Activated T-cell treated with anti-CD3 and anti-CD28 coated beads, Interleukin-2, amount 50 U/mL, for 48 hours (primary cell): ENCODE results near the gene CCDC85B.
A peak's percentile ranks its signal among the peaks of the same experiment; 100 is the strongest.

Experiments
- DNase-seq, 2 experiments: peaks; one replicate each; pipeline ENCODE4 v3.0.0-alpha.2; 2020

Gene CCDC85B

DNA sequence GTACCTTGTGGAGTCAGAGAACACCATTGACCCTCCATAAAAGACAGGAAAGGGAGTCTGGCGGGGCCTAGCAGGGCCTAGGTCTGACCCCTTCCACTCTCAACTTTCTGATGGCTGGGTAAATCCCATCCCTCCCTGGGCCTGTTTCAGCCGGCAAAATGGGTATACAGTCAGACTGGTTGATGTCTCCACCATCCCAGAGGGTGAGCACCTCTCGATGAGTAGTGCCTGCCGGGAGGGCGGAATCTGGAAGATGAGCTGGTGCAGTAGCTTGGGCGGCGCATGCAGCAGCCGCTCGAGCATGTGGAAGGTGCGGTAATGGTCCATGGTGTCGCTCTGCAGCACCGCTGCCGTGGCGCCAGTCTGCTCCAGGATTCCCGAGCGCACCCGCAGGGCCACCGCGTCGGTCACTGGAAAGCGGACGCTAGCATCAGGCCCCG lies 2.7 kb upstream of the CCDC85B start:
- DNase-seq, result no peak

DNA sequence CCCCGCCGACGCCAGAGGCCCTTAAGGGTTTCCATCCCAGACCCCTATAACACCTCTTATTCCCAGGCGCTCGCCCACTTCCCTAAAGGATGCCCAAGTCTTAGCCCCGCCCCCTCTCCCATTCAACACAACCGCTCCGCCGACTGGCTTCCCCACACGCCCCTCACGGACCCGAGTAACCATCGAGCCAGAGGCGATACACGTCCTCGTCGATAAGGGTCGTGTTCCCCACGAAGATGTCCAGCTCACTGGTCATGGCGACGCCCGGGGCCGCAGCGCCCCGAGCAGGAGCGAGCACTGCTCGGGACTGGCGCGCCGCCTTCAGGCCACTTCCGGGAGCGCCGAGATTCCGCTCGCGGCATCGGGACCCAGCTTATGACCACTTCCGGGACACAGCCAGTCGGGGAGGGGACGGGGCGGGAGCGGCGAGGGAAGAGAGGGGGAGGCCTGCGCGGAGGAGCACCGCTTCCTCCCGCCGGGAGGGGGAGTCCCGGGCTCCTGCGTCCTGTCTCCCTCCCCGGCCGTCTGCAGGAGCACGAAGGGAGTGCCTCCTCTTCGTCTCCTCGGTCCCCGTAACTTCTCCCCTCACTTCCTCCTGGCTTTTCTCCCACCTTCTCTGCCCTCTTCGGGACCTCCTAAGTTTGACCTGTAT lies 2.2 kb upstream of the CCDC85B start, which contains the start of gene FIBP:
Gene FIBP (minus strand): TSS at position 309 of the 652 bp plus-strand sequence. CDS start 53 bp downstream, at position 256.
- DNase-seq, result peak; percentile 97 to 98

DNA sequence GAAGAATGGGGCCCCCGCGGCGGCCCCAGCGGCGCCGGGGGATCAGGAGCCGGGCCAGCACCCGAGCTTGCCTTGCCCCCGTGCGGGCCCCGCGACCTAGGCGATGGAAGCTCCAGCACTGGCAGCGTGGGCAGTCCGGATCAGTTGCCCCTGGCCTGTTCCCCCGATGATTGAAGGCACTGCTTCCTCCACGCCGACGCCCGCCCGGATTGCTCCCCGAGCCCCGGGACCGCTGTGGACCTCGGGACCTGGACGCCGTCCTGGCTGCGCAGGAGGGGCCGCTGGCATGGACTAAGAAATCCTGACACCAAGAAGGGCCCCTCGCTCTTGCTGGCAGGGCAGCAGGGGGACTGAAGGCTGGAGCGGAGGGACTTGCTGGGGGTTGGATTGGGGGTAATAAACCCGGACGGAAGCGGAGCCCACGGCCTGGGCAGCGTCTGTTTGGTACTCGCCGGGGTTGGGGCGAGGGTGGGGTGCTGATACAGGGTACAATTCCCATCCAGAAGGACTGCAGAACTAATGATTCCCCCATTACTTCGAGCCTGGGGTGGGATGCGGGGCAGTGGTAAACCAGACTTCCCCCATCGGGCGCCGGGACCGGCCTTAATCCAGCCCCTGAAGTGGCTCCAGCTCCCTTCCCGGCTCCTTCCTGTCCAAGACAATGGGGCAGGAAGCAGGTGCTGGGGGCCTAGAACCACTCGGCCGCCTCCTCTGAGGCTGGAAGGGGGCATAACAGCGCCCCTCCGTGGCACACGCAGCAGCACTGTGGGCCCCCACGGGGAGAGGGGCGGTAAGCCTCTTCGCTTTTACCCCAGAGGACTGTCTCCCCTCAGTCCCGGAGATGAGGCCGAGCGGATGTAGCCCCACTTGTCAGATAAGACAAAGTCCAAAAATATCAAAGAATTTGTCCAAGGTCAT lies 1.0 kb downstream of the CCDC85B start:
- peak; percentile 67 to 70 for DNase-seq

DNA sequence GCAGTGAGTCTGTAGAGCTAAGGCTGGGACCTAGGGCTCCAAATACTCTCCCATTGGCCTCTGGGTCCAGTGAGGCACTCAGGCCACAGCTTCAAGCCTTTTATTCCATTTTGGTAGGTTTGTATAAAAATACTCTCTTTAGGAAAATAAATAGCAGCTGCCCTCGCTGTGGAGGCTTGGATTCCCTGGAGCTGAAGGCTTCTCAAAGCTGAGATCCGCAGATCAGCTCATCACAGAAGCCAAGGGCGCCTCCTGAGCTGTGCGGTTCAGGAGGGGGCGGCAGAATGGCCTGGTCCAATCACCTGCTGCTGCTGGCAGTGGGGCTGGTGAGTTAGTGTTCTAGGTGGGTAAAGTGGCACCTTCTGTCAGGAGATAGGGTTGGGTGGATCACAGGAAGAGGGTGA lies 1.7 kb downstream of the CCDC85B start:
- DNase-seq, result peak in 1 of 2 experiments; percentile 66

DNA sequence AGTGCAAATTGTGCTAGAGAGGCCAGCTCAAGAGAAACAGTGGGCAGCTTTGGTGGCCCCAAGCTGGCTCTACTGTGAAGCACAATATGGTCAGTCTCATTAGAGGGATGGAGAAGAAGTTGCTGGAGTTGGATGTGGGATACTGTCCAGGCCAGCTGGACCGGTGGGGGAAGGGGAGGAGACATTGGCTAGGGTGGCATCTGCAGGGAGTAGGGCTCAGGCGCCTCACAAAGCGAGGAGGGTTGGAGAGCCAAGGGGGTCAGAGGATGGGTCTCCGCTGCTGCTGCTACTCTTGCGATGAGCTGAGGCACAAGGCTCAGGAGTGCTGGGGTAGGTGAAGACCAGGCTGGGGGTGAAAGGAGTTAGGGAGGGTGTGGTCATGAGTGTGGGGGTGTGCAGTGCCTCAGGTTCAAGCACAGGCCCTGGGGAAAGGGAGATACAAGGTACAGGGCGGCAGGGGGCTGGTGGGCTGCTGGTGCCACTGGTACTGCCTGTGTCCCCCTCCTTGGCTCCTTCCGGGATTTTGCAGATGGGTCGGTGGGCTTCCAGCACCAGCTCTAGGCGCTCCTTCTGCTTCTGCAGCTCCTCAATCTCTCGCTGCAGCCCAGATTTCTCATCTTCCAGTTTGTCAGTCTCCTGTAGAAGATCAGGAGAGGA lies 2.3 kb downstream of the CCDC85B start:
- peak in 1 of 2 experiments; percentile 39 for DNase-seq

DNA sequence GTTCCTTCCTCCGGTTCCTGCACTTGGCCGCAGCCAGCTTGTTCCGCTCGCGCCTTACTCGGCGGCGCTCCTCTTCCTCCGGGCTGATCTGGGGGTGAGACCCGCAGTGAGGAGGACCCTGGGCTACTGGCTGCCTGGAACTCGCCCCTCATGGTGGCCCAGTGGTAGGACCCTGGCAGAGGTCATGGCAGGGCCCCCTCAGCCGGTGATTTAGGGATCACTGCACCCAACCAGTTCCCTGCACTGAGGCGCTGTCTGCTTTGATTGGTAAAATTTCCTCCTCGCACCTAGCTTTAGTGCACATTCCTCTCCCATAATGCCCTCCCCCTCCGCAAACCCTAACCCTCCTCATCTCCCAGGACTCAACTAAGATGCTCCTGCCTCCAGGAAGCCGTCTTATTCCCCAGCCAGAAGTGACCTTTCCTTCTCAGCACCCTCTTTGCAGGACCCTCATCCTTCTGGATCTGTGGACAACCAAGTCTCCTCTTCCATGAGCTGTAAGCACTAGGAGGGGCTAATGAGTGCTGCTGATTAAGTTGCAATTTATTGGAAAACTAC lies 3.6 kb downstream of the CCDC85B start:
- peak; percentile 50 to 62 for DNase-seq

DNA sequence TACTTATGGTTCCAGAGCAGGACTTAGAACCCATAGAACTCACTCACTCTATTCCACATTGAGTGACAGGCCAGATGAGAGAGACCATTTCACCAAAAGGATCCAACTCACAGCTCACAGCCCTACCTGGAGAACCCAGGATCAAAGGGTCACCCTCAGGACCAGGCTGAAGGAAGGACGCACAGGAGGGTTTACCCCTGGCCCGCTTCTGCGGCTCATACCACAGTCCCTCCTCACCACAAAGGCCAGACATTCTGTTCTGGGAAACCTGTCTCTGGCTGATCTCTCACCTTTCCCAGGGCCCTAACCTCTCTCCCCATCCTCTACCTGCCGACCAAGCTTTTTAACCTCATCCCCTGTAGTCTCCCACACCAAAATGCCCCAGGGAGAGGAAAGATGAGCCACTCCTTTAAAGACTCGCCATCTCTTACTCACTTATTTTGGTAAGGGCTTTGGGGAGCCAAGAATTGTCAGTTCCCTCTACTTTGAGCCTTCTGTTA lies 5.1 kb downstream of the CCDC85B start:
- no peak for DNase-seq

DNA sequence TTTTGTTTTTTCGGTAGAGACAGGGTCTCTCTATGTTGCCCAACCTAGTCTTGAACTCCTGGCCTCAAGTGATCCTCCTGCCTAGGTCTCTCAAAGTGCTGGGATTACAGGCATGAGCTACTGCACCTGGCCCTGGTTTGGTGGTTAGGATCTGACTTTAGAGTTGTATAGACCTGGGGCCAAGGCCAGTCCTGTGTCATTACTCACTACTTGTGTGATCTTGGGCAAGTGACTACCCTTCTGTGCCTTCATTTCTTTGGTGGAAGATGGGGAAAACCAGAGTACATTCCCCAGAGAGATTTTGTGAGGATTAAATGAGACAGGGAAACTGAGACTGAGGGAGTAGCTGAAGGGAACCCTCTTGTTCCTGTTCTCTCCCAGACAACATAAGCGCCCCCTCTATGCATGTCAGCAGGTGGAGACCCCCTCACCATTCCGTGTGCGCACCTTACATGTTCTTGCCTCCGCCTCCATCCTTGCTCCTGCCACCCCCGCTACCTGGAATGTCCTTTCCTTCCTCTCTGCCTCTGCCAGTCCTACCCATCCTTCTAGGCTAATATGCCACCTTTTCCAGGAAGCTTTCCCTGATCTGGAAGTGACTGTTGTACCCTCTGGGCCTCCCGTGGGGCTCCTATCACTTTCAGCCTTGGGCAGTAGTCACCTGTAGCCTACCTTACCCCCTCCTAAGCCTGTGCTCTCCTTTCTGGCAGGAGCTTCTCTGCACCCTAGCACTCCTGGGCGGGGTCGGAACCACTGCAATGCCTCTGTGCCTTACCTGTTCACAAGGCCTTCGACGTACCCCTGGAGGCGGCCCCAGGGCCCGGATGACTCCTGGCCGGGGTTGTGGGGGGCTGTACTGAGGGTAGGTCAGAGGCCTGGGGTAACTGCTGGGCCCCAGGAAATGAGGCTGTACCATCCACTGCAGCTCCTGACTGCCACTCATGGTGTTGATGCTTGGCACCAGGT lies 5.8 kb downstream of the CCDC85B start:
- DNase-seq, result no peak

DNA sequence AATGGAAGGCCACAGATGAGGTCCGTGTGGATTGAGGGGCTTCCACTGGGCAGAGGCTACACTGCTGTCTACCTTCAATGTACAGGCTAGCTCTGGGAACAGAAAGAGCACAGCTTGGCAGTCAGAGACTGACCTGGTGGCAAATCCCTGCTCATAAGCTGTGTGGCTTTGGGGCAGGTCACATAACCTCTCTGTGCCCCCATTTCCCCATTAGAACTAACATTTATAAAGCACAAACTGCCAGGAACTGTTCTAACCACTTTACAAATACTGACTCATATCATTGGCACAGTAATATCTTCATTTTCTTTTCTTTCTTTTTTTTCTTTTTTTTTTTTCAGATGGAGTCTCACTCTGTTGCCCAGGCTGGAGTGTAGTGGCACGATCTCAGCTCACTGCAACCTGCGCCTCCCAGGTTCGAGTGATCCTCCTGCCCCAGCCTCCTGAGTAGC lies 6.6 kb downstream of the CCDC85B start:
- no peak for DNase-seq

DNA sequence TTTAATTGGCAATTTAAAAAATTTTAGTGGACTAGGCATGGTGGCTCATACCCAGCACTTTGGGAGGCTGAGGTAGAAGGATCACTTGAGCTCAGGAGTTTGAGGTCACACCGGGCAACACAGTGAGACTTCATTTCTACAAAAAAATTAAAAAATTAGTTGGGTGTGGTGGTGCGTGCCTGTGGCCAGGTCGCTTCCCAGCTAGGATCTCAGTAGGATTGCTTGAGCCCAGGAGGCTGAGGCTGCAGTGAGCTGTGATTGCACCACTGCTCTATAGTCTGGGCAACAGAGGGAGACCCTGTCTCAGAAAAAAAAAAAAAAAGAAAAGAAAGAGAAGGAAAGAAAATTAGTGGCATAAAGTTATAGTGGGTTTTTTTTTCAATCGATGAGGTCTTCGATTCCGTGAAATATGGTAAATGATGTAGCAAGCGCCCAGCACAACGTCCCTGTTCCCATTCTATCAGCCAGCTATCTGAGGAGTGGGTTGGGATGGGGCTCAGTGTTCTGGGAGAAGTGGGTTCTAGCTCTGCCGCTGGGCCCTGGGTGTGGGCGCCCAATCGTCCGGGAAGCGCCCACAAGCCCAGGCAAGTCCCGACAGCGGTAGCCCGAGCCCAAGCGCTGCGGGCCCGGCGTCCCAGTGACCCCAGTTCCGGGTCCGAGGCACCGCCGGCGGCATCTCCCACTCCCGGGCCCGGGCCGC lies 8.3 kb downstream of the CCDC85B start:
- DNase-seq, result no peak

DNA sequence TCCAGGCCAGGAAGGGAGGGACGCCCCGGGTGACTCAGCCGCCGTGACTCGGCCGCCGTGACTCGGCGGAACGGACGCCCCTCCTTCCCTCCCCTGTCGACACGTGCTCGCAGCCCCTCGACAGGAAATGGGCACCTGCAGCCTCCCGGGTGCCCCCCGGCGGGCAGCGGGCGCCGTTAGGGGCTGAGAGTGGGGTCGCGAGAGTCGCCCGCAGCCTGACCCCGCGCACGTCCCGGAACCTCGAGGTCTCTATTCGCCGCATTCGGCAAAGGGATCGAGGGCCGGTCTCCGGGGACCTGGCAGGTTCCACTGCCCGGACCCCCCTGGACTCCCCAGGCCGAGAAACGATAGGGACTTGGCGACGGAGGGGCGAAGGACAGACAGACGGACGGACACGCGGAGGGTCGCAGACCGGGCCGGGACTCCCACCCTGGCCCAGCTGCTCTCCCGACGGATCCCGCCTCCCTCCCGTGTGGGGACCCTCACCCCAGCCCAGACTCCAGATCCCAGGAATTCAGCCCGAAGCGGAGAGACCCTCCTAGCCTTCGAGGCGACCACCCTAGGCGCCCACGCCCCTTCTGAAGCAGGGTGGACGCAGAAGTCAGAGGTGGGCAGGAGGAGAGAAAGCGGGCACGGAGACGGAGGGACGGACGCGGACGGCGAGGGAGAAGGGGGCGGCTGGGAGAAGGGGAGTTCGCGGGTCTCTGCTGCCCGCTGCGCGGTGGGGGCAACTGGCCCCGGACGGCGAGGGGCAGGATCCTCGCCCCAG lies 9.1 kb downstream of the CCDC85B start:
- peak; percentile 85 to 89 for DNase-seq

DNA sequence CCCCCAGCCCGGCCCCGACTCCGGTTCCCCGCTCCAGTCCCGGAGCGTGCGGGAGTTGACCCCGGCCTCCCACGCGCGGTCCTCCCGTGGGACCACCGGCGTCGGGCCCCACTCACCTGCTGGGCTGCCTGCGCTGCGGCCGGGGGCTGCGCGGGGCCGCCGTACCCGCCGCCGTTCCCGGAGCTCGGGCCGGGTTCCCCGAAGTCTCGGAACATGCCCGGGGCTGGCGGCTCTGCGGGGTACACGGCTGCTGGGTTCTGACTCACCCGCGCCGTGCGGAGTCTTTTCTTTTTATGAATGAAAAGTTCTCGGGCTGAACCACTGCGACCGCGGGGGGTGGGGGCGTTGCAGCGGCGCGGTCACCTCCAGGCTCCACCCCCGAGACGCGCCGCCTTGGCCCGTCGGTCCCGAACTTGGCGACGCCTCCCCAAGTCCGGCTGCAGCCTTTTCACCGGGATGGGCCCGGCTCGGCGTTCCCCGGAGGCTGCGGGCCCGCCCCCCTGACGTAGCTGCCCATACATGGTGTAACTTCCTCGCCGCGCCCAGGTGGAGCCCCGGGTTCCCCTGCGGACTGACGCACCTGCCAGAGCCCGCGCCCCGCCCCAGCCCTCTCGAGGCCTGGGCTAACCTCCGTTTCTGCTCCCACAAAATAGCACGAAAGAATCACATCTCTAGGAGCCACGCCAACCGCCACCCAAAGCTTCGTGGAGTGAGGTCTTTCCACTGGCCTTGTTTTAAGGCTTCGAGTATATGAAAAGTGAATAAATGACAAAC lies 9.8 kb downstream of the CCDC85B start, which contains the start of gene FOSL1:
Gene FOSL1 (minus strand): TSS at position 264 of the 774 bp plus-strand sequence. CDS start 49 bp downstream, at position 215.
- peak; percentile 95 to 97 for DNase-seq

DNA sequence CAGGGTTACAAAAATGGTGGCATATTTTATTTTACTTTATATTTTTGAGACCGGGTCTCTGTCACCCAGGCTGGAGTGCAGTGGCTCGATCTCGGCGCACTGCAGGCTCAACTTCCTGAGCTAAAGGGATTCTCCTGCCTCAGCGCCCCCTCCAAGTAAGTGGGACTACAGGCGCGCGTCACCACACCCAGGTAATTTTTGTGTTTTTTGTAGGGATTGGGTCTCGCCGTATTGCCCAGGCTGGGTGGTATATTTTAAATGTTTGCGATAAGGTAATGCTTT lies 10.4 kb downstream of the CCDC85B start:
- no peak for DNase-seq

DNA sequence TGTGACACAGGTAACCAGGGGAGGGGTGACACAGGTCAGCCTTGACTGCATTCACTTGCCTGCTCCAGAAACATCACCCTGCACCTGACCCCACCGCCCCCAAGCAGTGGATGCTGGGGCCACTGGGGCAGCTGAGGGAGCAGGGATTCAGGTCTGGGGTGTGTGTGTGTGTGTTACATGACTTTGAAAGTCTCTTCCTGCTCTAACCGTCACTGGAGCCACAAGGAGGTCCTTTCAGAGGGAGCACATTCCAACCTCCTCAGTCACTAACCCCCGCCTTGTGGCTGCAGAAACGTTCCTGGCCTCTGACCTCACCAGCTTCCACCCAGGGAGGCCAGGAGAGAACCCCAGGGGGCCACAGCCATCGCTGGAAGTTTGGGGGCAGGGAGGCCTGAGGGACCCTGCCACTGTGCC lies 12.6 kb downstream of the CCDC85B start:
- no peak for DNase-seq

DNA sequence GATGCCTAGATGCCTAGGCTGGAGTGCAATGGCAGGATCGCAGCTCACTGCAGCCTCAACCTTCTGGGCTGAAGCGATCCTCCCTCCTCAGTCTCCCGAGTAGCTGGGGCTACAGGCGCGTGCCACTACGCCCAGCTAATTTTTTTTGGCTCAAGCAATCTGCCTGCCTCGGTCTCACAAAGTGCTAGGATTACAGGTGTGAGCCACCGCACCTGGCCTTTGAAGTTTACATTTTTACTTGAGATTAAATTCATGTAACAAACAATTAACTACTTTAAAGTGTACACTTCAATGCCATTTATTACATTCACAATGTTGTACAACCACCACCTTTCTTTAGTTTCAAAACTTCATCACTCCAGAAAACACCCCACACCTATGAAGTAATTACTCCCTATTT lies 13.2 kb downstream of the CCDC85B start:
- no peak for DNase-seq

DNA sequence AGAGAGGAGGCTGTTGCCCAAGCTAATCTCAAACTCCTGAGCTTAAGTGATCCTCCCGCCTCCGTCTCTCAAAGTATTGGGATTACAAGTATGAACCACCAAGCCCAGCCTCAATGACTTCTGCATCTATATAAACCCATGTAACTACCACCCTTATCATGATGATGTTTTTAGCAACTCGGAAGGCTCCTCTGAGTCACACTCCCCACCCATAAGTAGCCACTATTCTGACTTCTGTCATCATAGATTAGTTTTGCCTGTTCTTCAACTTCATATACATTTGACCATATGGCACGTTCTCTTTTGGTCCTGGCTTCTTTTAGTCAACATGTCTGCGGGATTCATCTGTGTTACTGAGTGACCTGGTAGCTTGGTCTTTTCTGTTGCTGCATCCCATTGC lies 16.1 kb downstream of the CCDC85B start:
- DNase-seq, result no peak

DNA sequence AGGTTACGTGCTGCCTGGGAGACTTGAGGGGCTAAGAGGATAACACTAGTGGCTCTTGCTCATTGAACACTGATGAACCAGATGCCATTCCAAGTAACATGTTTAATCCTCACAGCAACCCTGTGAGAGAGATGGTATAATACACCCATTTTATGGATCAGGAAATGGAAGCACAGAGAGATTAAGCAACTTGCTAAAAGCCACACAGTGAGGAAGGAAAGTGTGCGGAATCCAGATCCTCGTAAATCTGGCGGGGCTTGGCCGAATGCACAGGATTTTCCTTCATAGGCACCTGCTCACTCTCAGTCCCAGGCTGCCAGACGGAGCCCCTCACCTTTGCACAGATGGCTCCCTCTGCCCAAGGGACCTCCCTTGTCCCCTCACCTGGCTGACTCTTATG lies 17.4 kb downstream of the CCDC85B start:
- no peak for DNase-seq

DNA sequence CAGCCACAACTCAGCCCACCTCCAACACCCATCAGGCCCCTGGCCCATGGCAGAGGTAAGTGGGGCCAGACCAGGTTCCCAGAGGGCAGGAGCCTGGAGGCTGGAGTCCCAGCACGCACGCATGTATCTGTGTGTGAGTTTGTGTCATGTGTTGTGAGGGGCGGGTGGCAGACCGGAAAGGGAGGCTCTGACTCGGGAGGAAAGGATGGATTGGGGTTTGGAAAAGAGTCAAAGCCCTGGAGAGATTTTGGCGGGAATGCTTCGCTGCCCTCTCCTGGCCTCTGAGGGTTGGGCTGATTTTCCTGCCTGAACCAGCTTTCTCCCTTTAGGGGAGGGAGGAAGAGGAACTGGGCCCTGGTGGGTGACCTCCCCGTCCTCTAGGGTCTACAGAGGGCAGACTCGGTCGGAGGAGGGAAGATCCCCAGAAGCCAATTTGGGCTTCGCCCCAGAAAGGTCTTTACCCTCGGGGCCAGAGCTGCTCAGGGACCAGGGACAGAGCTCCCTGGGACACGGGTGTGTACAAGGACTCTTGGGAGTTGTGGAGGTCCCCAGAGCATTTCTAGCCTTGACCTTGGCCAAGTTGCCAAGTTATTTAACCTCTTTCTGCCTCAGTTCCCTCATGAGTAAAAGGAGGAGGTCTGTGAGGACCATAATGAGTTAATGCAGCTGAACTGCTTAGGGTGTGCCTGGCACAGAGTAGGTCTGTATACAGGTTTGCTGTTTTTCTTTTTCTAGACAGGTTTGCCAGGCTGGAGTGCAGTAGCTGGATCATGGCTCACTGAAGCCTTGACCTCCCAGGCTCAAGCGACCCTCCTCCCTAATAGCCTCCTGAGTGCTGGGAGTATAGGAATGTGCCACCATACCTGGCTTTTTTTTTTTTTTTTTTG lies 21.5 kb downstream of the CCDC85B start:
- no peak for DNase-seq
